SK-N-SH (cell line): ENCODE data around the gene GSTO1. TPM values are rescaled to one million over a fixed set of nuclear protein-coding genes. Genes with fewer than 3 reads are reported as not detected.

Experiments
- CTCF ChIA-PET: fragments of 300-600, 350-600 bp; formaldehyde crosslinking; extraction: SDS; loops from one replicate; lab custom pipeline; 2021; lab: Yijun Ruan, JAX
- POLR2A ChIA-PET: fragments of 350-600 bp; sonication (Branson Sonifier 250); formaldehyde crosslinking; extraction: SDS; loops from one replicate; lab custom pipeline; 2020; ENCODE audit warnings: antibody characterized with exemption, inconsistent platforms; lab: Yijun Ruan, JAX
- DNase-seq: peaks from one replicate; pipeline ENCODE4 v3.0.0; 2012
- H2AFZ ChIP-seq: fragments of 200-600 bp; sonication (generic); 2 replicates; pipeline ENCODE4 v1.8.1; 2016; ENCODE audit warnings: antibody characterized with exemption, mild to moderate bottlenecking, low read depth
- H3F3A ChIP-seq: fragments of 200-600 bp; sonication (generic); replicated peaks from 2 replicates; pipeline ENCODE3; 2016; ENCODE audit warnings: antibody characterized with exemption, mild to moderate bottlenecking; ENCODE audit not compliant: insufficient read depth
- H3K27ac ChIP-seq, 2 experiments: fragments of 200-500 bp in 1 of 2; fragments of 200-600 bp in 1 of 2; sonication (Bioruptor generic) in 1 of 2; sonication (generic), shearing (Covaris generic) in 1 of 2; 2 replicates each; pipeline versions ENCODE4 v1.5.1 to v1.6.1; 2014 to 2016; ENCODE audit warnings: low read depth in 2 of 2, inconsistent platforms in 1 of 2, low read length in 1 of 2, mild to moderate bottlenecking in 1 of 2, mixed read lengths in 1 of 2
- H3K27me3 ChIP-seq: fragments of 200-600 bp; sonication (generic), shearing (Covaris generic); 2 replicates; pipeline ENCODE4 v1.6.1; 2016; ENCODE audit warnings: mixed run types; ENCODE audit not compliant: insufficient read depth
- H3K36me3 ChIP-seq, 2 experiments: fragments of 200-500 bp in 1 of 2; fragments of 200-600 bp in 1 of 2; sonication (Bioruptor generic) in 1 of 2; sonication (generic) in 1 of 2; replicated peaks in 1 of 2; 2 replicates each; pipeline versions ENCODE3 to v1.5.1; 2014 to 2016; ENCODE audit warnings: low read length in 1 of 2, mild to moderate bottlenecking in 1 of 2; ENCODE audit not compliant: insufficient read depth in 2 of 2, control insufficient read depth in 1 of 2
- H3K4me1 ChIP-seq, 2 experiments: fragments of 200-500 bp in 1 of 2; fragments of 200-600 bp in 1 of 2; sonication (Bioruptor generic) in 1 of 2; sonication (generic), shearing (Covaris generic) in 1 of 2; 2 replicates each; pipeline versions ENCODE4 v1.5.1 to v1.6.1; 2014 to 2016; ENCODE audit warnings: low read depth in 1 of 2, low read length in 1 of 2, mixed run types in 1 of 2; ENCODE audit not compliant: insufficient read depth in 2 of 2, control insufficient read depth in 1 of 2
- H3K4me2 ChIP-seq: fragments of 200-600 bp; sonication (generic), shearing (Covaris generic); 2 replicates; pipeline ENCODE4 v1.6.1; 2017; ENCODE audit warnings: mixed run types
- H3K4me3 ChIP-seq, 2 experiments: fragments of 200-500 bp in 1 of 2; fragments of 200-600 bp in 1 of 2; sonication (Bioruptor generic) in 1 of 2; sonication (generic), shearing (Covaris generic) in 1 of 2; 2 replicates each; pipeline versions ENCODE4 v1.5.1 to v1.8.1; 2014 to 2016; ENCODE audit warnings: low read depth in 2 of 2, inconsistent platforms in 1 of 2, low read length in 1 of 2, mild to moderate bottlenecking in 1 of 2, mixed read lengths in 1 of 2, moderate library complexity in 1 of 2
- H3K79me2 ChIP-seq: fragments of 200-600 bp; sonication (generic); 2 replicates; pipeline ENCODE4 v1.8.1; 2017; ENCODE audit warnings: mild to moderate bottlenecking; ENCODE audit not compliant: insufficient read depth
- H3K9ac ChIP-seq: fragments of 200-600 bp; sonication (generic); 2 replicates; pipeline ENCODE4 v1.6.1; 2017; ENCODE audit warnings: mixed run types
- H3K9me2 ChIP-seq: fragments of 200-600 bp; sonication (generic); 2 replicates; pipeline ENCODE4 v1.6.1; 2017; ENCODE audit warnings: mixed run types
- H3K9me3 ChIP-seq: fragments of 200-600 bp; sonication (generic); 2 replicates; pipeline ENCODE4 v1.6.1; 2017; ENCODE audit warnings: mixed run types, mild to moderate bottlenecking, moderate library complexity
- H4K20me1 ChIP-seq: fragments of 200-600 bp; sonication (generic); 2 replicates; pipeline ENCODE4 v1.6.1; 2017; ENCODE audit warnings: mild to moderate bottlenecking, mixed run types; ENCODE audit not compliant: insufficient read depth
- CHD2 ChIP-seq: fragments of 150-350 bp; IDR thresholded peaks from 2 replicates; pipeline ENCODE4 v1.6.1; 2018; ENCODE audit warnings: low read length; ENCODE audit not compliant: partially characterized antibody
- CTCF ChIP-seq: fragments of 200-600 bp; sonication (generic); IDR thresholded peaks from 2 replicates; pipeline ENCODE4 v1.6.1; 2017; ENCODE audit warnings: antibody characterized with exemption, mild to moderate bottlenecking, moderate library complexity
- EZH2phosphoT487 ChIP-seq: fragments of 200-600 bp; sonication (generic); IDR thresholded peaks from 2 replicates; pipeline ENCODE4 v1.6.1; 2017; ENCODE audit warnings: low read depth, mixed run types, mild to moderate bottlenecking, antibody characterized with exemption, moderate library complexity, borderline replicate concordance
- FOXM1 ChIP-seq: IDR thresholded peaks from 2 replicates; pipeline ENCODE4 v1.4.0; 2012; ENCODE audit warnings: low read depth, mild to moderate bottlenecking
- GABPA ChIP-seq: IDR thresholded peaks from 2 replicates; pipeline ENCODE4 v1.4.0; 2012; ENCODE audit warnings: low read depth, mild to moderate bottlenecking
- GATA2 ChIP-seq: sonication (generic); formaldehyde crosslinking; IDR thresholded peaks from 2 replicates; pipeline ENCODE4 v1.5.0; 2020; ENCODE audit warnings: mild to moderate bottlenecking, missing genetic modification reagents
- MAX ChIP-seq: IDR thresholded peaks from 2 replicates; pipeline ENCODE4 v1.4.0; 2012; ENCODE audit warnings: low read depth
- NFIC ChIP-seq: IDR thresholded peaks from 2 replicates; pipeline ENCODE4 v1.4.0; 2012; ENCODE audit warnings: borderline replicate concordance
- NRF1 ChIP-seq: IDR thresholded peaks from 2 replicates; pipeline ENCODE4 v1.6.1; 2012; ENCODE audit warnings: low read depth, mild to moderate bottlenecking, low read length
- PBX3 ChIP-seq: IDR thresholded peaks from 2 replicates; pipeline ENCODE4; 2012
- POLR2AphosphoS5 ChIP-seq: IDR thresholded peaks from 2 replicates; pipeline ENCODE4 v1.6.1; 2012; ENCODE audit warnings: low read depth, low read length
- RAD21 ChIP-seq: IDR thresholded peaks from 2 replicates; pipeline ENCODE4 v1.6.1; 2012; ENCODE audit warnings: mild to moderate bottlenecking, low read length
- RCOR1 ChIP-seq: fragments of 150-350 bp; IDR thresholded peaks from 2 replicates; pipeline ENCODE4 v1.6.1; 2017; ENCODE audit warnings: antibody characterized with exemption, low read length
- REST ChIP-seq: IDR thresholded peaks from 2 replicates; pipeline ENCODE4 v1.6.1; 2012; ENCODE audit warnings: mild to moderate bottlenecking, low read depth, low read length, moderate library complexity
- RFX5 ChIP-seq: IDR thresholded peaks from 2 replicates; pipeline ENCODE4 v1.6.1; 2012; ENCODE audit warnings: mild to moderate bottlenecking, improper control_type of control experiment, low read length
- SIN3A ChIP-seq: IDR thresholded peaks from 2 replicates; pipeline ENCODE4 v1.6.1; 2012; ENCODE audit warnings: low read depth, mild to moderate bottlenecking, low read length, moderate library complexity, borderline replicate concordance
- SMC3 ChIP-seq: IDR thresholded peaks from 2 replicates; pipeline ENCODE4 v1.6.1; 2012; ENCODE audit warnings: low read depth, low read length, improper control_type of control experiment
- TAF1 ChIP-seq: IDR thresholded peaks from 2 replicates; pipeline ENCODE4 v1.6.1; 2012; ENCODE audit warnings: low read depth, mild to moderate bottlenecking, low read length, moderate library complexity, borderline replicate concordance
- USF2 ChIP-seq: fragments of 150-350 bp; IDR thresholded peaks from 2 replicates; pipeline ENCODE4 v1.6.1; 2017; ENCODE audit warnings: antibody characterized with exemption, low read length, low read depth, borderline replicate concordance
- ZBTB33 ChIP-seq: IDR thresholded peaks from 2 replicates; pipeline ENCODE4 v1.4.0; 2012; ENCODE audit warnings: low read depth, borderline replicate concordance
- WGBS: methylation state at CpG from one replicate; pipeline ENCODE4 v1.1.6; 2017; ENCODE audit warnings: low lambda C conversion rate; 5-methylcytosine and 5-hydroxymethylcytosine counted together
- polyA plus RNA-seq, 3 experiments: library from polyadenylated mRNA; depleted of rRNA; stranded (reverse); fragments of >200 nt; gene quantifications; 2 replicates each; pipeline ENCODE4 v1.2.3, GENCODE V29; 2012

The GSTO1 gene
- polyA plus RNA-seq, 1 of the 3 experiments (the other 2 are of a cell fraction), result 126 TPM

- WGBS, result 2% methylated on average over 25 of the region's 26 CpGs
- Histone ChIP-seq H3K9me3 (no peaks in the 10 kb centered on the region), H3K9ac (no peak overlapping the region), H3K4me3 (peak overlapping the region; percentile 7 to 46; a peak in 2 of 4 replicates), H3K9me2 (no peaks in the 10 kb centered on the region), H3K79me2 (no peaks in the 10 kb centered on the region), H3K36me3 (no peaks in the 10 kb centered on the region), H2AFZ (peak overlapping the region; percentile 10; the same call in 1 of the 2 replicates), H3K27me3 (no peaks in the 10 kb centered on the region), H4K20me1 (no peaks in the 10 kb centered on the region), H3K27ac (peak overlapping the region in 1 of 2 experiments; percentile 19; a peak in 1 of 4 replicates)
- DNase-seq, result peak; percentile 91
- POLR2A ChIA-PET, result no interaction called here
- CTCF ChIA-PET, result interaction anchor here (0.6 to 8.1 kb wide), 59 partner anchors 8 to 405 kb away, joined by 3 to 229 read pairs (median 4); partner anchors contain the start of genes CFAP43, CFAP58, GSTO1 and GSTO2
- TF ChIP-seq USF2, result no peak
- no peak; the same call in 1 of the 2 replicates for TF ChIP-seq NFIC
- TF ChIP-seq CTCF, result peak; percentile 99
- TF ChIP-seq GABPA, result no peak
- TF ChIP-seq CHD2, result peak; percentile 74
- 0 out of 2 replicates have a peak, but pooled peaks have one; percentile 23 for TF ChIP-seq FOXM1
- TF ChIP-seq RAD21, result peak; percentile 84
- TF ChIP-seq SMC3, result peak; percentile 99
- TF ChIP-seq SIN3A, result no peak
- 0 out of 2 replicates have a peak, but pooled peaks have one; percentile 30 for TF ChIP-seq MAX
- no peak for TF ChIP-seq PBX3
- TF ChIP-seq GATA2 (CRISPR knock-in tag), result no peak
- no peak for TF ChIP-seq ZBTB33
- peak; percentile 62; the same call in 1 of the 2 replicates for TF ChIP-seq RCOR1
- no peak for TF ChIP-seq TAF1
- no peak for TF ChIP-seq NRF1
- no peak for TF ChIP-seq POLR2AphosphoS5
- TF ChIP-seq REST, result no peak
- peak; percentile 44; the same call in 1 of the 2 replicates for TF ChIP-seq RFX5
- TF ChIP-seq EZH2phosphoT487, result no peak
- TF ChIP-seq, all 33 proteins: peak for 8
- Histone ChIP-seq H3K4me2 (0 out of 2 replicates have a peak overlapping the region, but pooled peaks have one; percentile 48), H3K4me1 (peaks cover 0 to 2% of the 10 kb centered on the region in 2 experiments; a peak in 1 of 4 replicates), H3F3A (peaks cover 18% of the 10 kb centered on the region)
These were observed 36.8 kb downstream of the GSTO1 start for GRCh38 chr10:104291439-104291951.
